ENCODE measurements around the gene HSPA4. TPM values are rescaled to one million over a fixed set of nuclear protein-coding genes. Genes with fewer than 3 reads are reported as not detected.

Gene HSPA4
- total RNA-seq, 1 donor from 2014 or later: 112 TPM

DNA sequence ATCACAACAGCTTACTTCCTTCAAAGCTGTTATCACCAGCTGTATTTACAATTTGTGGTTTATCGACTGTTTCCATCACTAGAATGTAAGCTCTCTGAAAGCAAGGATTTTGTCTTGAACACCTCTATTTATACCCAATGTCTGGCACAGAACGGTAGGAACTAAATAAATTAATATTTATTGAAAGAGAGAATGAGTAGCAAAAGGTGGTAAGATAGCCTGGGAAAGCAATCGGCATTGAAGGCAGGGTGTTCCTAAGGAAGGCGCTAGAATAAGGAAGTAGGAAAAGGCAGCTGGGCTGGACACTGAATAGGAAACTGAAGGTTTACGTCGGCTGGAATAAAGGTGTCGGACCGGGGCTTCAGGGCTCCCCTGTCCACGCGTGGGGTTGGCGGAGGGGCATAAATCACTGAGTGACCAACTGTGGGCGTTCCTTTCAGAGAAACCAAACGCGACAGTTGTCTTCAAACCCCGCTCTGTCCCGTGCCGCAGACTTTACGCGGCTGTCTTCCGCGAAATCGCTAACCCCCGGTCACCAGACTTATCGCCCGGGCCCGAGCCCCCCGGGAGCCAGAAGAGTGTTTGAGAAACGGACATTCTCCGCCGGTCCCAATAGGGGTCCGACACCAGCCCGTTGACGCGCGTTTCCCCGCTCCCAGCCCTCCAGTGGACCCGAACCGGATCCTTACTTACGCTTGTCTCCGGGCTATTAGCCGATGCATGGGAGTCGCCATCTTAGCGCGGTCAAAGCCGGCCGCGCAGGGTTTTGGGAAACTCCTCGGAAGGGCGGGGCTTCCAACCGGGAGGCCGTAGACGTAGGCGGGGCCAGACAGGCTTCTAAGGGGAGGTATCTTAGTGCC lies 25.8 kb upstream of the HSPA4 start, which contains the start of gene ZCCHC10:
Gene ZCCHC10, minus strand, starts transcription at position 746 of the 860 bp plus-strand sequence. Its CDS starts 12 bp downstream, at position 734.
- H3K27ac Mint-ChIP-seq (ENCODE audit: unreplicated experiment): peak within 1 kb of the TSS; percentile 97
- TF ChIP-seq, protein P1, sequence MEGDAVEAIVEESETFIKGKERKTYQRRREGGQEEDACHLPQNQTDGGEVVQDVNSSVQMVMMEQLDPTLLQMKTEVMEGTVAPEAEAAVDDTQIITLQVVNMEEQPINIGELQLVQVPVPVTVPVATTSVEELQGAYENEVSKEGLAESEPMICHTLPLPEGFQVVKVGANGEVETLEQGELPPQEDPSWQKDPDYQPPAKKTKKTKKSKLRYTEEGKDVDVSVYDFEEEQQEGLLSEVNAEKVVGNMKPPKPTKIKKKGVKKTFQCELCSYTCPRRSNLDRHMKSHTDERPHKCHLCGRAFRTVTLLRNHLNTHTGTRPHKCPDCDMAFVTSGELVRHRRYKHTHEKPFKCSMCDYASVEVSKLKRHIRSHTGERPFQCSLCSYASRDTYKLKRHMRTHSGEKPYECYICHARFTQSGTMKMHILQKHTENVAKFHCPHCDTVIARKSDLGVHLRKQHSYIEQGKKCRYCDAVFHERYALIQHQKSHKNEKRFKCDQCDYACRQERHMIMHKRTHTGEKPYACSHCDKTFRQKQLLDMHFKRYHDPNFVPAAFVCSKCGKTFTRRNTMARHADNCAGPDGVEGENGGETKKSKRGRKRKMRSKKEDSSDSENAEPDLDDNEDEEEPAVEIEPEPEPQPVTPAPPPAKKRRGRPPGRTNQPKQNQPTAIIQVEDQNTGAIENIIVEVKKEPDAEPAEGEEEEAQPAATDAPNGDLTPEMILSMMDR (IDR thresholded peaks at IDR 0.05): no peak
- H3K4me1 Mint-ChIP-seq (ENCODE audit: low read depth): peaks cover 32% of the 10 kb centered on the region
- H3K36me3 Mint-ChIP-seq (ENCODE audit: low read depth): no peaks in the 10 kb centered on the region
- H3K27me3 Mint-ChIP-seq (ENCODE audit: low read depth): no peaks in the 10 kb centered on the region
- no peaks in the 10 kb centered on the region for H3K9me3 Mint-ChIP-seq (ENCODE audit: low read depth)
- peak; percentile 96 for DNase-seq (ENCODE audit: low spot score)
- peak within 1 kb of the TSS; percentile 90 for H3K4me3 Mint-ChIP-seq (ENCODE audit: unreplicated experiment)

DNA sequence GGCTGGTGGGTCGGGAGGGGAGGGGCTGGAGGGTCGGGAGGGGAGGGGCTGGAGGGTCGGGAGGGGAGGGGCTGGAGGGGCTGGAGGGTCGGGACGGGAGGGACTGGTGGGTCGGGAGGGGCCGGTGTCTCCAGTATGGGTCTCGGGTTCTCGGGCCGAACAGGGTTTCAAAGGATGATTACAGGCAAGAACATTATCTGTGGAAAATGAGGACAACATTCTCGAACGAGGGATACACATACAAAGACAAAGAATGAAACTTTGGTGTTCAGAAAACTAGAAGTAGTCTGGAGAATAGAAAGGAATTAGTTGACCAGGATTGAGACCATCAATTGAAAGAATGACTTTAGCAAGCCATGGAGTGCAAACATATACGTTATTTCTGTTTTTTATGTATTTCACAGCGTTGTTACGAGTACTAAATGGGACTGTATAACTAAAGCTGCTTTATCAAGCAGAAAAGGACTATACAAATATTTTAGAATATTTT lies 25.1 kb upstream of the HSPA4 start:
- Mint-ChIP-seq H3K36me3 (ENCODE audit: low read depth) (no peaks in the 10 kb centered on the region), H3K27ac (ENCODE audit: unreplicated experiment) (peak overlapping the region; percentile 89), H3K27me3 (ENCODE audit: low read depth) (no peaks in the 10 kb centered on the region), H3K4me1 (ENCODE audit: low read depth) (peaks cover 32% of the 10 kb centered on the region), H3K4me3 (ENCODE audit: unreplicated experiment) (peak overlapping the region; percentile 90), H3K9me3 (ENCODE audit: low read depth) (no peaks in the 10 kb centered on the region)
- no peak for DNase-seq (ENCODE audit: low spot score)
- TF ChIP-seq, protein P1 (IDR thresholded peaks at IDR 0.05): no peak

DNA sequence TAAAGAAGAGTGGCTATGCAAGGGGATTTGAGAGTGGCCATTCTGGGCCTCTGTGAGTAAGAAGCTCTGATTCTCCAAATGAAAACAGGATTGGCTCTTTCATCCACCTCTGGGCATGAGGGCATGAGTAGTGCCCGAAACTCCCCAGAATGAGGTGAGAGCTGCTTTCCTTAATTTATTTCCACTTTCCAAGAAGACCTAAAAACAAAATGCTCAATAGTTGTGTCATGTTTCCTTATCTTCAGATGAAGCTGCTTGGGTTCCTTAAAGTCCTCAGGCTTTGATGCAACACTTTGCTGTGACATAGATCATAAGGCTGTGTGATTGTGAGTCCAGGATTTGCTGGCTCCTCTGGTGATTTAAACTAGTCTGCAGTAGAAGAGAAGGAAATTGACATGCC lies 22.4 kb upstream of the HSPA4 start:
- TF ChIP-seq, protein P1 (IDR thresholded peaks at IDR 0.05): no peak
- Mint-ChIP-seq H3K4me1 (ENCODE audit: low read depth) (peaks cover 35% of the 10 kb centered on the region), H3K36me3 (ENCODE audit: low read depth) (no peaks in the 10 kb centered on the region), H3K9me3 (ENCODE audit: low read depth) (no peaks in the 10 kb centered on the region), H3K27me3 (ENCODE audit: low read depth) (no peaks in the 10 kb centered on the region), H3K4me3 (ENCODE audit: unreplicated experiment) (no peak overlapping the region), H3K27ac (ENCODE audit: unreplicated experiment) (peak overlapping the region; percentile 33)
- no peak for DNase-seq (ENCODE audit: low spot score)

DNA sequence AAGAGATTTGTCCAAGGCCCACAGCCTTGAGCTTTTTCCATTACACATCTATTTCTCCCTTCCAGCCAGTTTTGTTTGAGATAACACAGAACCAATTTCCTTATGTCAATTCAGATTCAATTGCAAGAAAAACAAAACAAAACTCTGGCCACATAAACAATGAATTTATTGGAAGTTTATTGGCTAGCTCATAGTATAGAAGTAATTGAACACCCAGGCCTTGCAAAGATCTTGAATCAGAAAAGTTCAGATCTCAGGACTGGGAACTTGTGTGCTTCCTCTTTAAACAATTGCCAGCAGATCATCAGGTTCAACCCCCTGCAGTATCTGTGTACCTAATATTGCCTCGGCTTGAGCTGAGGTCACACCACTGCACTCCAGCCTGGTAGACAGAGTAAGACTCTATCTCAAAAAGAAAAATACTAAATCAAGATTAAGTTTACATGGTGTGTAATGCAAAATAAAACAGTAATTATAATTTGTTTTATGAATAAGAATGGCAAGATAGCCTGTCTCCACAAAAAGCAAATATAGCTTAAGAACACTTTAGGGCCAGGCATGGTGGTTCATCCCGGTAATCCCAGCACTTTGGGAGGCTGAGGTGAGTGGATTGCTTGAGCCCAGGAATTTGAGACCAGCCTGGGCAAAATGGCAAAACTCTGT lies 21.3 kb upstream of the HSPA4 start:
- Mint-ChIP-seq H3K27me3 (ENCODE audit: low read depth) (no peaks in the 10 kb centered on the region), H3K9me3 (ENCODE audit: low read depth) (no peaks in the 10 kb centered on the region), H3K36me3 (ENCODE audit: low read depth) (no peaks in the 10 kb centered on the region), H3K4me3 (ENCODE audit: unreplicated experiment) (no peak overlapping the region), H3K27ac (ENCODE audit: unreplicated experiment) (no peak overlapping the region), H3K4me1 (ENCODE audit: low read depth) (peaks cover 41% of the 10 kb centered on the region)
- TF ChIP-seq, protein P1 (IDR thresholded peaks at IDR 0.05): no peak
- no peak for DNase-seq (ENCODE audit: low spot score)
